WTC11 (cell line): Measurements from ENCODE around the gene CBLB. TPM values are rescaled to one million over a fixed set of nuclear protein-coding genes. Genes with fewer than 3 reads are reported as not detected.
"Not testable (repeated sequence)": the region's sequence is repeated elsewhere in the genome, so short reads cannot be mapped to it uniquely, and the experiment has no call there.

Source experiments
- ATAC-seq: fragments of 200-7000 bp; cut with Tn5 transposase; 2 replicates; pipeline ENCODE4 v1.10.0; 2021; ENCODE audit warnings: mild to moderate bottlenecking, moderate library complexity
- CTCF ChIA-PET: fragments of 300-600 bp; sonication (Branson Sonifier 250); formaldehyde crosslinking; loops from one replicate; lab custom pipeline; 2021; ENCODE audit warnings: antibody characterized with exemption; lab: Charles Lee
- POLR2A ChIA-PET: fragments of 350-600 bp; sonication (Branson Sonifier 250); formaldehyde crosslinking; loops from one replicate; lab custom pipeline; 2021; ENCODE audit warnings: antibody characterized with exemption; lab: Charles Lee
- DNase-seq: peaks from one replicate; pipeline ENCODE4 v3.0.0; 2021; ENCODE audit warnings: low spot score
- H3K27ac Mint-ChIP-seq: 2 replicates; pipeline ENCODE4 v1.8.0; 2021; ENCODE audit warnings: mixed read lengths
- H3K27me3 Mint-ChIP-seq: 2 replicates; pipeline ENCODE4 v1.8.0; 2021; ENCODE audit warnings: low read depth, mild to moderate bottlenecking, moderate library complexity, mixed read lengths
- H3K36me3 Mint-ChIP-seq: 2 replicates; pipeline ENCODE4 v1.8.0; 2021; ENCODE audit warnings: mixed read lengths
- H3K4me1 Mint-ChIP-seq: 2 replicates; pipeline ENCODE4 v1.8.0; 2022; ENCODE audit warnings: mixed read lengths
- H3K4me3 Mint-ChIP-seq: 2 replicates; pipeline ENCODE4 v1.8.0; 2021; ENCODE audit warnings: mild to moderate bottlenecking, moderate library complexity, mixed read lengths
- H3K9me3 Mint-ChIP-seq: 2 replicates; pipeline ENCODE4 v1.8.0; 2021; ENCODE audit warnings: mixed read lengths
- ATF1 ChIP-seq: sonication (generic); formaldehyde crosslinking; IDR thresholded peaks from 2 replicates; pipeline ENCODE4 v1.8.1; 2023; ENCODE audit warnings: mild to moderate bottlenecking, moderate library complexity, missing genetic modification reagents
- CREM ChIP-seq: sonication (generic); formaldehyde crosslinking; IDR thresholded peaks from 2 replicates; pipeline ENCODE4 v1.8.1; 2022; ENCODE audit warnings: mild to moderate bottlenecking, missing genetic modification reagents, moderate library complexity
- CTCF ChIP-seq: fragments of 200-600 bp; IDR thresholded peaks from 2 replicates; pipeline ENCODE4 v1.8.0; 2022; ENCODE audit warnings: antibody characterized with exemption
- ELF4 ChIP-seq: sonication (generic); formaldehyde crosslinking; IDR thresholded peaks from 2 replicates; pipeline ENCODE4 v1.8.1; 2022; ENCODE audit warnings: low read depth, mild to moderate bottlenecking, moderate library complexity, missing genetic modification reagents
- GABPB1 ChIP-seq: sonication (generic); formaldehyde crosslinking; IDR thresholded peaks from 2 replicates; pipeline ENCODE4 v1.8.1; 2023; ENCODE audit warnings: mild to moderate bottlenecking, missing genetic modification reagents
- HMGA2 ChIP-seq: fragments of 250-450 bp; sonication (Bioruptor Pico); IDR thresholded peaks from 2 replicates; pipeline ENCODE4 v1.4.0; 2021; ENCODE audit warnings: mild to moderate bottlenecking, moderate library complexity
- JAZF1 ChIP-seq: fragments of 250-450 bp; sonication (Bioruptor Pico); IDR thresholded peaks from 2 replicates; pipeline ENCODE4 v1.9.0; 2021; ENCODE audit warnings: moderate library complexity, mild to moderate bottlenecking, inconsistent platforms
- JUN ChIP-seq: sonication (generic); formaldehyde crosslinking; IDR thresholded peaks from 2 replicates; pipeline ENCODE4 v1.8.0; 2023; ENCODE audit warnings: mild to moderate bottlenecking, missing genetic modification reagents
- MYBL2 ChIP-seq: sonication (generic); formaldehyde crosslinking; IDR thresholded peaks from 2 replicates; pipeline ENCODE4 v1.8.1; 2023; ENCODE audit warnings: mild to moderate bottlenecking, moderate library complexity, missing genetic modification reagents
- NFYB ChIP-seq: sonication (generic); formaldehyde crosslinking; conservative IDR thresholded peaks from 2 replicates; pipeline ENCODE4 v1.8.0; 2022; ENCODE audit warnings: low read depth, missing genetic modification reagents
- SMAD3 ChIP-seq: sonication (generic); formaldehyde crosslinking; IDR thresholded peaks from 2 replicates; pipeline ENCODE4 v1.8.0; 2022; ENCODE audit warnings: missing genetic modification reagents, mild to moderate bottlenecking, borderline replicate concordance
- ZNF512 ChIP-seq: sonication (generic); formaldehyde crosslinking; IDR thresholded peaks from 2 replicates; pipeline ENCODE4 v1.8.1; 2022; ENCODE audit warnings: missing genetic modification reagents, borderline replicate concordance
- ZNF532 ChIP-seq: fragments of 250-450 bp; sonication (Bioruptor Pico); IDR thresholded peaks from 2 replicates; pipeline ENCODE4 v1.9.0; 2021; ENCODE audit warnings: mild to moderate bottlenecking, borderline replicate concordance
- total RNA-seq: library from RNA; stranded (reverse); gene quantifications from 3 replicates; pipeline ENCODE4 v1.2.3, GENCODE V29; 2021
- TF ChIP-seq, protein P1 (sequence below): fragments of 250-450 bp; sonication (Bioruptor Pico); conservative IDR thresholded peaks from 2 replicates; pipeline ENCODE4 v1.9.0; 2021; ENCODE audit warnings: mild to moderate bottlenecking
- TF ChIP-seq, protein P2 (sequence below): sonication (generic); formaldehyde crosslinking; IDR thresholded peaks from 2 replicates; pipeline ENCODE4 v1.8.0; 2023; ENCODE audit warnings: mild to moderate bottlenecking, missing genetic modification reagents

Gene CBLB
- total RNA-seq, 1 experiment from 2014 or later, result 19.8 TPM

DNA sequence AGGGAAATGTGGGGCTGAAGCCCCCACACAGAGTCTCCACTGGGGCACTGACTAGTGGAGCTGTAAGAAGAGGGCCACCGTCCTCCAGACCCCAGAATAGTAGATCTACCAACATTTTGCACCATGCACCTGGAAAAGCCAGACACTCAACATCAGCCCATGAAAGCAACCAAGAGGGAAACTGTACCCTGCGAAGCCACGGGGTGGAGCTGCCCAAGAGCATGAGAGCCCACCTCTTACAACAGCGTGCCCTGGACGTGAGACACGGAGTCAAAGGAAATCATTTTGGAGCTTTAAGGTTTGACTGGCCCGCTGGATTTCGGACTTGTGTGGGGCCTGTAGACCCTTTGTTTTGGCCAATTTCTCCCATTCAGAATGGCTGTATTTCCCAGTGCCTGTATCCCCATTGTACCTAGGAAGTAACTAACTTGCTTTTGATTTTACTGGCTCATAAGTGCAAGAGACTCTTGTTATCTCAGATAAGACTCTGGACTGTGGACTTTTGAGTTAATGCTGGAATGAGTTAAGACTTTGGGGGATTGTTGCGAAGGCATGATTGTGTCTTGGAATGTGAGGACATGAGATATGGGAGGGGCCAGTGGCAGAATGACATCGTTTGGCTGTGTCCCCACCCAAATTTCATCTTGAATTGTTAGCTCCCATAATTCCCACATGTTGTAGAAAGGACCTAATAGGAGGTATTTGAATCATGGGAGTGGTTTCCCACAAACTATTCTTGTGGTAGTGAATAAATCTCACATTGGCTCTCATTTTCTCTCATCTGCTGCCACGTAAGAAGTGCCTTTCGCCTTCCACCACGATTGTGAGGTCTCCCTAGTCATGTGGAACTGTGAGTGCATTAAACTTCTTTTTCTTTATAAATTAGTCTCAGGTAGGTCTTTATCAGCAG is 105.8 kb downstream of the CBLB start (continued):
- TF ChIP-seq, protein P1, sequence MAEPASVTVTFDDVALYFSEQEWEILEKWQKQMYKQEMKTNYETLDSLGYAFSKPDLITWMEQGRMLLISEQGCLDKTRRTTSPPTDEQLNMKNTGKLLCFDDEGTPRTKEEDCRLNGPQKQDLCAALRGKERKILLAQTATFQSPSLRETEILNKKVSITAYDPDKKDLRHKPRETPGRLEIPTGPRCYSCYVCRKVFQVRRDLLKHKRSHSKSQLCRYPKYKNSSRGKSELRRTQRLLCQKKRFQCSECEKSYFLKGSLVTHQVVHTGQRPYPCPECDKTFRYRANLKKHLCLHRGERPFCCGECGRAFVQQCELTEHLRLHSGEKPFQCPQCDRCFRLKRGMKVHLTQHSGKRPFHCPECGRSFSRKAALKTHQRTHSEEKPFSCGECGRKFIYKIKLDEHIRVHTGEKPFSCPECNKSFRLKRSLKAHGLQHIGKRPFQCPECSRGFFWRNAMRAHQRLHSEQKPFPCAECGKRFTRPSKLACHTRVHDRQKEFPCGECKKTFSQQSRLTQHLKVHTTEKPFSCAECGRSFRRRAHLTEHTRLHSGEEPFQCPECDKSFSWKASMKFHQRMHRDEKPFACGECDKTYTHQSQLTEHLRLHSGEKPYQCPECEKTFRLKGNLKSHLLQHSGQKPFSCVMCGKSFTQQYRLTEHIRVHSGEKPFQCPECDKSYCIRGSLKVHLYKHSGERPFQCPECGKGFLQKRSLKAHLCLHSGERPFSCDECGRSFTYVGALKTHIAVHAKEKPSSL, result no peak
- TF ChIP-seq ATF1 (CRISPR knock-in tag), result no peak
- TF ChIP-seq CTCF, result no peak

- H3K4me1 Mint-ChIP-seq, CTCF ChIA-PET, ATAC-seq, H3K27ac Mint-ChIP-seq, H3K4me3 Mint-ChIP-seq, DNase-seq, POLR2A ChIA-PET, H3K27me3 Mint-ChIP-seq: not testable (repeated sequence)
- Mint-ChIP-seq H3K9me3 (peaks cover 49% of the 10 kb centered on the region), H3K36me3 (peaks cover 53% of the 10 kb centered on the region)
Measured at GRCh38 chr3:105762214-105762613, 106.6 kb downstream of the CBLB start.

DNA sequence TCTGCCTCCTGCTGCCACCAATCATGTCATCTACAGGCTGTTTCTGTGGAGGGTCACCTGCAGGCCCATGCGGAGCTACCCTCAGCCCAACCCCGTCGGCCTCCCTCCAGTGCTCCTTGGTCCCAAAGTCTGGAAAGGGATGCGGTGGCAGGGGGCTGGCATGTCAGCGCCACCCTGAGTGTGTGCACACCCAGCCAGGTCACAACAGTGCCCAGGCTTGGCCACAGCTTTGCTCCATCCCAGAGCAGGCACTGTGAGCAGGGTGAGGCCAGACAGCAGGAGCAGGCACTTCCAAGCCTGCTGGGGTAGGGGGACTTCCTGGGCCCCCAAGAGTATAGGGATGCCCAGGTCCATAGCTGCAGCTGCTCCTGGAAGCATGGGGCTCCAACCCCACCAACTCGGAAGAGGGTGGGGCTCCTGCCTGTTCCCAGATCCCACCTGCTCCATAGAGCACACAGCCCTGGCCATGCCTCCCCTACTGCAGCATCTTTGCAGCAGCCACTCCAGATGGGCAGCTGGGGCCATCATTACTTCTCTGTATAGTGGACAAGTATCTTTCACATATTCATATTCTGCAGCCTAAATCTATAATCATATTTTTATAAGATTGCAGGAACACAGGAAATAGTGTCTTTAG is 109.3 kb downstream of the CBLB start:
- no peak for DNase-seq
- peaks cover 50% of the 10 kb centered on the region for H3K36me3 Mint-ChIP-seq
- no peak for ATAC-seq
- CTCF ChIA-PET, result no interaction called here
- POLR2A ChIA-PET, result no interaction called here
- no peak overlapping the region for H3K27ac Mint-ChIP-seq
- H3K4me1 Mint-ChIP-seq, result peaks cover 2% of the 10 kb centered on the region; the same call in 1 of the 2 replicates
- H3K9me3 Mint-ChIP-seq, result peaks cover 47% of the 10 kb centered on the region
- TF ChIP-seq CREM (CRISPR knock-in tag) (no peak), ZNF532 (CRISPR knock-in tag) (no peak), MYBL2 (no peak), ZNF512 (no peak), JAZF1 (no peak), JUN (CRISPR knock-in tag) (no peak), ELF4 (CRISPR knock-in tag) (no peak), SMAD3 (CRISPR knock-in tag) (no peak), NFYB (CRISPR knock-in tag) (no peak), GABPB1 (CRISPR knock-in tag) (no peak), HMGA2 (CRISPR knock-in tag) (no peak)
- TF ChIP-seq, protein P2, sequence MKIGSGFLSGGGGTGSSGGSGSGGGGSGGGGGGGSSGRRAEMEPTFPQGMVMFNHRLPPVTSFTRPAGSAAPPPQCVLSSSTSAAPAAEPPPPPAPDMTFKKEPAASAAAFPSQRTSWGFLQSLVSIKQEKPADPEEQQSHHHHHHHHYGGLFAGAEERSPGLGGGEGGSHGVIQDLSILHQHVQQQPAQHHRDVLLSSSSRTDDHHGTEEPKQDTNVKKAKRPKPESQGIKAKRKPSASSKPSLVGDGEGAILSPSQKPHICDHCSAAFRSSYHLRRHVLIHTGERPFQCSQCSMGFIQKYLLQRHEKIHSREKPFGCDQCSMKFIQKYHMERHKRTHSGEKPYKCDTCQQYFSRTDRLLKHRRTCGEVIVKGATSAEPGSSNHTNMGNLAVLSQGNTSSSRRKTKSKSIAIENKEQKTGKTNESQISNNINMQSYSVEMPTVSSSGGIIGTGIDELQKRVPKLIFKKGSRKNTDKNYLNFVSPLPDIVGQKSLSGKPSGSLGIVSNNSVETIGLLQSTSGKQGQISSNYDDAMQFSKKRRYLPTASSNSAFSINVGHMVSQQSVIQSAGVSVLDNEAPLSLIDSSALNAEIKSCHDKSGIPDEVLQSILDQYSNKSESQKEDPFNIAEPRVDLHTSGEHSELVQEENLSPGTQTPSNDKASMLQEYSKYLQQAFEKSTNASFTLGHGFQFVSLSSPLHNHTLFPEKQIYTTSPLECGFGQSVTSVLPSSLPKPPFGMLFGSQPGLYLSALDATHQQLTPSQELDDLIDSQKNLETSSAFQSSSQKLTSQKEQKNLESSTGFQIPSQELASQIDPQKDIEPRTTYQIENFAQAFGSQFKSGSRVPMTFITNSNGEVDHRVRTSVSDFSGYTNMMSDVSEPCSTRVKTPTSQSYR (CRISPR knock-in tag), result no peak
- H3K4me3 Mint-ChIP-seq, result no peak overlapping the region
- no peaks in the 10 kb centered on the region for H3K27me3 Mint-ChIP-seq
